Skeletal muscle satellite cell (primary cell): ENCODE results near the gene SIVA1.

Experiments used
- H3K27me3 ChIP-seq: 2 replicates; pipeline ENCODE4 v1.7.0; 2013; ENCODE audit warnings: low read length; ENCODE audit not compliant: control insufficient read depth, insufficient read depth
- H3K36me3 ChIP-seq: 2 replicates; pipeline ENCODE4 v1.7.0; 2013; ENCODE audit warnings: mild to moderate bottlenecking, control low read depth, low read length; ENCODE audit not compliant: insufficient read depth
- H3K4me1 ChIP-seq: 2 replicates; pipeline ENCODE4 v1.7.0; 2013; ENCODE audit warnings: low read length; ENCODE audit not compliant: control insufficient read depth, insufficient read depth
- H3K4me2 ChIP-seq: 2 replicates; pipeline ENCODE4 v1.7.0; 2013; ENCODE audit warnings: mild to moderate bottlenecking, low read length
- H3K4me3 ChIP-seq: 2 replicates; pipeline ENCODE4 v1.7.0; 2013; ENCODE audit warnings: low read length
- H3K9ac ChIP-seq: 2 replicates; pipeline ENCODE4 v1.7.0; 2013; ENCODE audit warnings: mild to moderate bottlenecking, low read depth, low read length, moderate library complexity
- H3K9me3 ChIP-seq: replicated peaks from 2 replicates; pipeline ENCODE4 v1.7.0; 2013; ENCODE audit warnings: mild to moderate bottlenecking, control low read depth, low read length

SIVA1 gene

DNA sequence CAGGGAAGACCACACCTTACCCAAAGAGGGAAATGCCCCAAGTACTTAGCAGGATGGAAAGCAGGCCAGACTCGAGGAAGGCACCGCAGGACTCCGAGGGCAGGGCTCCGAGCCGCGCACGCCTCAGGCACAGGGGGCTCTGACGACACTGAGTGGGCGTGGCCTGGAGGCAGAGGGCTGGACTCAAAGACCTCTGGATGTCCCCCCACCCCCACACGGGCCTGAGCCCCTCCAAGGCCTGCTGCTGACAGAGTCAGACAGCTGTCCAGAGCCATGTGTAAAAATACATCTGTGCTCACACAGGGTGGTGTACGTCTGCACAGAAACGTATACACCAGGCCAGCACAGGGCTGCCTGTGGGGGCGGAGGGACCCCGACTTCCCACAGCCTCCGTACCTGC is 41.2 kb downstream of the SIVA1 start:
- H3K36me3 ChIP-seq, result peaks cover 27% of the 10 kb centered on the region
- H3K4me3 ChIP-seq, result peak overlapping the region; percentile 84
- no peaks in the 10 kb centered on the region for H3K9me3 ChIP-seq
- peaks cover 45% of the 10 kb centered on the region for H3K4me1 ChIP-seq
- no peaks in the 10 kb centered on the region for H3K27me3 ChIP-seq
- H3K9ac ChIP-seq, result peak overlapping the region; percentile 93
- H3K4me2 ChIP-seq, result peak overlapping the region; percentile 86

GRCh38 chr14:104794631-104794992 is 41.7 kb downstream of the SIVA1 start:
- Histone ChIP-seq H3K9me3 (no peaks in the 10 kb centered on the region), H3K4me2 (peak overlapping the region; percentile 86), H3K4me3 (peak overlapping the region; percentile 84), H3K36me3 (peaks cover 22% of the 10 kb centered on the region), H3K27me3 (no peaks in the 10 kb centered on the region), H3K4me1 (peaks cover 45% of the 10 kb centered on the region), H3K9ac (peak overlapping the region; percentile 93)

GRCh38 chr14:104794993-104795780 is 42.2 kb downstream of the SIVA1 start, which contains the start of gene AKT1:
Gene AKT1, minus strand, starts transcription at chr14:104795748. Its CDS starts 3,105 bp downstream, at chr14:104792643.
- H3K27me3 ChIP-seq, result no peaks in the 10 kb centered on the region
- peaks cover 22% of the 10 kb centered on the region for H3K36me3 ChIP-seq
- peaks cover 49% of the 10 kb centered on the region for H3K4me1 ChIP-seq
- no peaks in the 10 kb centered on the region for H3K9me3 ChIP-seq
- H3K4me2 ChIP-seq, result peak within 1 kb of the TSS; percentile 88
- peak within 1 kb of the TSS; percentile 84 for H3K4me3 ChIP-seq
- peak within 1 kb of the TSS; percentile 93 for H3K9ac ChIP-seq

DNA sequence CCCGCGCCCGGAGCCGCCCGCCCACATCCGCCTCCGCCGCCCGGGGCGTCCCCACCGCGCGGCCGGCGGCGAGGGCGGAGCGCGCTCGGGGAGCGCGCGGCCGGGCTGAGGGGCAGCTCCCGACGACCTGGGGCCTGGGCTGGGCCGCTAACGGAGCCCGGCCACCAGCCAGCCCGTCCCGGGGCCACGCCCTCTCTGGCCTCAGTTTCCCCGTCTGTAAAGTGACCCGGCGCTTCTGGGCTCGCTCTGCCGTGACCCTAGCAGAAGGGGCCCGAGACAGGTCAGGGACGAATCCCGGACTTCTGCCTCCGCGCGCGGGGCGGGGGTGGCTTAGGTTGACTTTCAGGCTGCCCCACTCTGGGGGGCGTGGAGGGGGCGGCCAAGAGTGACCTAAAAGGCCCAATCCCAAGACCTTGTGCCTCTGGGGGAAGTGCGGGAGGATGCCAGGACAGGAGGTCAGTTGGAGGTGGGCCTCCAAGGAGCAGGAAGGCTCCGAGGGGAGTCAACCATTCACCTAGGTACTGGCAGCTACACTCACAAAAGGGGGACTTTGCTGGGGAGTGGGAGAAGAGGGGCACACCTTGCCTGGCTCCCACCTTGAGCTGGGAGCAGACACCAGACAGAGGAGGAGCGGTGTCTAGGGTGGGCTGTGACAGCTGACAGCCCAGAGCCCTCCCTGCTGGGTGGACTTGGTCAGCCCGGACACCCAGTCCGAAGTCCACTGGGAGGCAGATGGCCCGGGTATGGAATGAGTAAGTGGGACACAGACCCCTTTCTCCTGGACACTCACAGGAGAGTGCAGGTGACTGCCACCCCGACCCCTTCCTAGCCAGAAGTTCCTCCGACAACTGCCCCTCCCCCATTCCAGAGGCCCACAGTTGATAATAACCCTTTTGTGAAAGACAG is 43.1 kb downstream of the SIVA1 start:
- H3K36me3 ChIP-seq, result peaks cover 13% of the 10 kb centered on the region
- no peaks in the 10 kb centered on the region for H3K9me3 ChIP-seq
- peak overlapping the region; percentile 84 for H3K4me3 ChIP-seq
- peak overlapping the region; percentile 74 for H3K9ac ChIP-seq
- H3K27me3 ChIP-seq, result no peaks in the 10 kb centered on the region
- peaks cover 51% of the 10 kb centered on the region for H3K4me1 ChIP-seq
- H3K4me2 ChIP-seq, result peak overlapping the region; percentile 88

DNA sequence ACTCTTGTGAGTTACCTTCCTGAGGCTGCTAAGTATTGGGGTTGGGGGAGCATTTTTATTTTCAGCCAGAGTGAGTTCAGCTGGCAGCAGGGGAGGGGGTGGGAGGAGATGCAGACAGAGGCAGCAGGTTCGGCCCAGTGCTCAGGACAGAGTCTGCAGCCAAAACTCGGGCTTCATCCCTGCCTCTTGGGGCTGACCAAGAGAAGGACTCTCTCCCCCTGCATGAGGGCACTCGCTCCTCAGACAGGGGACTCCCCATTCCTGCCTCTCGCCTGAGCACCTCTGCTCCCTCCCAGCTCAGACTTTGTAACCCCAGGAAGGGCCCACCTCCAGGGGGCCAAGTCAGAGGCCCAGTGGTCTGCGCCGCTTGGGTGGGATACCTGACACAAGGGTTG is 43.7 kb downstream of the SIVA1 start:
- Histone ChIP-seq H3K9ac (no peak overlapping the region), H3K4me2 (no peak overlapping the region), H3K4me3 (no peak overlapping the region), H3K4me1 (peaks cover 54% of the 10 kb centered on the region), H3K36me3 (peaks cover 7% of the 10 kb centered on the region), H3K27me3 (no peaks in the 10 kb centered on the region), H3K9me3 (no peaks in the 10 kb centered on the region)

- Histone ChIP-seq H3K27me3 (no peaks in the 10 kb centered on the region), H3K9me3 (no peaks in the 10 kb centered on the region), H3K4me3 (no peak overlapping the region), H3K4me1 (peaks cover 49% of the 10 kb centered on the region), H3K36me3 (no peaks in the 10 kb centered on the region), H3K4me2 (no peak overlapping the region), H3K9ac (no peak overlapping the region)
Observed at GRCh38 chr14:104797115-104798044, 44.4 kb downstream of the SIVA1 start.

DNA sequence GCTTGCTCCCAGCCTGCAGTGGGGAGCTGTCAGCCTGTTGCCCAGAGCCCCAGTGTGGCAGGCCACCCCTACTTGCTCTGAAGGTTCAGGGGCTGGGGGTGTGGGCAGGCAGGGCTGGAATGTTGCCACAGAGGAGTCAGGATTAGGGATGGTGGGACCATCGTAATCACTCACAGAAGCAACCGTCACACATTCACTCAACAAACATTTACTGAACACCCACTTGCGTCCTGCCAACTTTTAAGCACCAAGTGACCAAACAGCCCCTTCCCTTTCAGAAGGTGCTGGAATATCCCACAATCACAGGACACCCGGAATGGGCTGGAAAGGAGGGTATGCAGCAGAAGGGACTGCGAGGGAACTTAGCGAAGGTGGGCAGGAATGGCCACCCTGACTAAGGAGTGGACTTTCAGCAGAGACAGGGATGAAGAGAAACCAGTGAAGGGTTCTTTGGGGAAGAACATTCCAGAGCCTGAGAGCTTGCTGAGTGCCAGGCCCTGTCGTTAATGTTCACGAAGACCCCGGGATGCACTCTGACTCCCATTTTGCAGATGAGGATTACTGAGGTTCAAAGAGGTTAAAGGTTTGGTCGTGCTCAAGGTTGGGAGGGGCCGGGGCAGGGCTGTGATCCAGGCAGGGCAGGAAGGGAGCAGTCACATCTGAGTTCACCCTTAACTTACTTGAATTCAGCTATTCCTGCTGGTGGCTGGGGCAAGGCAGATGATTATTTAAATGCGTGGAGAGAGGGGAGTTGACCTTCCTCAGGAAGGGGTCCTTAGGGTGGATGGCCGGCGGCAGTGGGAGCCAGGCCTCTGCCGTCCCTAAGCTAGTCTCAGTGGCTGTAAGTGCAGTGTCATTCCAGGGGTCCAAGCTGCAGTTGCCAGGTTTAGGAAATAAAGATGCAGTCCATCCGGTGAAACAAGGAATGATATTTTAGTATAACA is 45.6 kb downstream of the SIVA1 start:
- H3K4me1 ChIP-seq, result peaks cover 37% of the 10 kb centered on the region
- H3K27me3 ChIP-seq, result no peaks in the 10 kb centered on the region
- H3K9me3 ChIP-seq, result no peaks in the 10 kb centered on the region
- H3K4me3 ChIP-seq, result no peak overlapping the region
- H3K4me2 ChIP-seq, result no peak overlapping the region
- H3K36me3 ChIP-seq, result no peaks in the 10 kb centered on the region
- H3K9ac ChIP-seq, result no peak overlapping the region

GRCh38 chr14:104799244-104800014 is 46.5 kb downstream of the SIVA1 start:
- Histone ChIP-seq H3K4me1 (peaks cover 34% of the 10 kb centered on the region), H3K4me3 (no peak overlapping the region)

DNA sequence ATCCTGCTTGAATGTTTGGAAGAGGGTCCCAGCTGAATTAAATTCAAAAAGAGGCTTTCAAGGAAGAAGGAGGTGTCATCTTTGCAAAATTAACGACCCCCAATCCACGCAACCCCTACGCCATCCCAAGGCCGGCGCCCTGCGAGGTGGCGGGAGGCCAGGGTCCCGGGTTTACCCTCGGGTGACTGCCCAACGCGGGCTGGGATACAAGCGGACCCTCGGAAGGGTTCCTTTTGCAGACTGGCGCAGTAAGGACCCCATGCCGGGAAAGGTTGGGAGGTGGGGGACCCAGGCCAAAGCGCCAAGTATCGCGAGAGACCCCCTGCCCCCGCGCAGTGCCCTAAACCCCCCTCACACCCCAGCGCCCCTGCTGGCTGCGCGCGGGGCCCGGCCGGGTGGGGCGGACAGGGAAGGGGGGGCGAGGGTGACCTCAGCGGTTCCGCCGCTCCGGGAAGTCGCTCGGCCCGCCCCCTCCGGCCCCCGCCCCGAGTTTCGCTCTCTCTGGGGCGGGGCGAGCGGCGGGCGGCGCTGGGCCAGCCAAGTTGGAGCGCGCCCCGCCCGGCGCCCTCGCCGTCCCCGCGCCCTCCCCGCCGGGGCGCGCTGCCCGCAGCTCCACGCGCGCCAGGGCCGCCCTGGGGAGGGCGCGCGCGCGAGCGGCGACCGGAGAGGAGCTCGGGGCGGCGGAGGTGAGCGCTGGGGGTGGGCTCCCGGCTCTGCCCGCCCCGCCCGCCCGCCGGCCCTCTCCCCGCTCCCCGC is 47.2 kb downstream of the SIVA1 start:
- Histone ChIP-seq H3K4me1 (peaks cover 39% of the 10 kb centered on the region), H3K36me3 (no peaks in the 10 kb centered on the region)

More at GRCh38 chr14:104799244-104800014, 46.5 kb downstream of the SIVA1 start:
- no peaks in the 10 kb centered on the region for H3K36me3 ChIP-seq
- no peaks in the 10 kb centered on the region for H3K27me3 ChIP-seq
- H3K9me3 ChIP-seq, result no peaks in the 10 kb centered on the region
- H3K4me2 ChIP-seq, result peak overlapping the region; percentile 98
- peak overlapping the region; percentile 69 for H3K9ac ChIP-seq

More for the DNA sequence above, 47.2 kb downstream of the SIVA1 start:
- no peaks in the 10 kb centered on the region for H3K9me3 ChIP-seq
- peak overlapping the region; percentile 79 for H3K4me3 ChIP-seq
- H3K4me2 ChIP-seq, result peak overlapping the region; percentile 98
- H3K9ac ChIP-seq, result peak overlapping the region; percentile 69
- H3K27me3 ChIP-seq, result no peaks in the 10 kb centered on the region
